Fibroblast of the conjunctiva (primary cell): ENCODE data around the gene SLC17A8.
"Not testable (repeated sequence)": the region's sequence is repeated elsewhere in the genome, so short reads cannot be mapped to it uniquely, and the experiment has no call there.

Source experiments
- DNase-seq: peaks from one replicate; pipeline ENCODE4 v3.0.0-alpha.2; 2010; ENCODE audit warnings: low read depth

The SLC17A8 gene

GRCh38 chr12:100427078-100427477 lies 70.2 kb downstream of the SLC17A8 start:
- peak; percentile 9 for DNase-seq

GRCh38 chr12:100430251-100430650 lies 73.4 kb downstream of the SLC17A8 start:
- DNase-seq = not testable (repeated sequence)

DNA sequence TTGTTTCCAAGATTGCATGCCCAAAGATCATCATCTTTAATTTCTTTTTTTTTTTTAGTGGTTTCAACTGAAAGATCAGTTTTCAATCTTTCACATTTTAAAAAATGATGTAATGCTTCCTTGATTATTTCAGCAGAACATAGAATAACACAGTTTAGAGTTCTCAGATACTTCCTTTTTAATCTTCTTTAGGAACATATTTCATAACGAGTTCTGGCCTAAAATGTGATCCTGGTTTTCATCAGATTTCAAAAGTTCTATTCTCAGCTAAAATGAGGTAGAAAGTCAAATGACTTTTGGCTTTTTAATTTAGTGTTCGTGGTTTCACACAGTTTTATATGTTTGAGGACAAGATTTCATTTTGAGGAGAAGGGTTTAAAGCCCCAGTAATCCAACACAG lies 76.8 kb downstream of the SLC17A8 start:
- DNase-seq = no peak

GRCh38 chr12:100434177-100434576 lies 77.3 kb downstream of the SLC17A8 start:
- no peak for DNase-seq

DNA sequence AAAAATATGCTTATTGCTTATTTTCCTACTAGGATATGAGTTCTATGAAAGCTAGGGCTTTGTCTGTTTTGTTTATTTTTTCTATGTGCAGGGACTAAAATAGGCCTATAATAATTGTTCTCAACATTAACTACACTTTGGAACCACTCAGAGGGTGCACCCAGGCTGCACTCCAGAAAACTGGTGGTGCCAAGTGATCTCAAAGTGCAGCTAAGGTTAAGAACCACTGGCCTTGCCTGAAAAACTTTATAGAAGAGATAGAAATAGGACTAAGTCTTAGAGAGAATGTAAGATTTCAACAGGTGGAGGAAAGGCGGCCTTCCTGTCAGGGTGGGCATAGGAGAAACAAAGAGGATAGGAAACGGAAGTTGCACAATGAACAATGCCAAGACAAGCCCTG lies 79.1 kb downstream of the SLC17A8 start:
- no peak for DNase-seq

DNA sequence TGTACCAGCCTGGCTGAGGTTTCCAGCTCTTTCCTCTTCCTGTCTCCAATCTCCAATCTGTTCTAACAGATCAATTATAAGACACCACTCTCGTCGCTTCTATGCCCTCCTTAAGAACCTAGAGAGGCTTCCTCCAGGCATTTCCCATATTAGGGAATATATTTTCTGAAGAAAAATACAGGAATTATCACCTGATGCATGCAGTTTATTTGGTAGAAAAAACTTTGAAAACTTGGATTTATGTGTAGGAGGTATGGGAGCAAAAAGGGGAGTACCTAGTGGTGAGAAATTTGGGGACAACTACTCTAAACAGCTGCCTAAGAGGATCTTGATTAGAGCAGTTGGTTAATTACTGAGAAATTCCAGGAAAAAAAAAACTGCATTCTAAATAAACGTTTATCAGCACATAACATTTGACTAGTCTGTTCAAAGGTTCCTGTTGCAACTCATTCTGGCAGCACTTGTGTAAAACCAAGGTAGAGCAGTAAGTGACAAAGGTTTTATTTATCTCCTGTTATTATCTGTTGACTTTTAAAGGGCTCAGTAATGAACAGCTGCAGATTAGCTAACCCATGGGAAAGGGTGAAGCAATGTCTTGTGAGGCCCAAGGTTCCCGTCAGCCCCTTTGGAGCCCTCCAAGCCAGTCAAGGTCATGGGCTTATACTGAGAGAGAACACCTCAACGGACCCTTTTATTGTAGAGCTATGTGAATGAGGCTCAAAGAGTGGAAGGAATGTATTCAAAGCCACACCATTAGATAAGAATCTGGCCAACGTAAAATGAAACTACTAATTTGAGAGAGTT lies 80.4 kb downstream of the SLC17A8 start:
- DNase-seq = no peak

- no peak for DNase-seq
Observed at GRCh38 chr12:100439797-100440196, 82.9 kb downstream of the SLC17A8 start.

DNA sequence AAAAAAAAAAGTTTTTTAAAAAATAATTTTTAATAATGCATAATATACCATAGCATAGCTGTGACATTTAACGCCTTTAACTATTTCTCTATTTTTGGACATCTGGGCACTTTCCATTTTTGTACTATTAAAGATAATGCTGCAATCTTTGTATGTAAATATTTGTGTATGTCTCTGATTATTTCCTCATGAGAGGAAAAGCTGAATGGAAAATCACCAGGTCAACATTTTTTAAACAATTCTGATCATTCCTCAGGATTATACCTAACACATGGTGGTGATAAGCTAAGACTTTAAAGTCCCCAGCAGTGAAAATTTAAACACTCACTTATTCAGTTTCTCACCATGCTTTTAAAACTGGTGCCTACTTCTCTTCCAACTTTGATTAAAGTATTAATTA lies 85.5 kb downstream of the SLC17A8 start:
- DNase-seq = no peak

- no peak for DNase-seq
Observed at GRCh38 chr12:100443434-100443833, 86.6 kb downstream of the SLC17A8 start.

DNA sequence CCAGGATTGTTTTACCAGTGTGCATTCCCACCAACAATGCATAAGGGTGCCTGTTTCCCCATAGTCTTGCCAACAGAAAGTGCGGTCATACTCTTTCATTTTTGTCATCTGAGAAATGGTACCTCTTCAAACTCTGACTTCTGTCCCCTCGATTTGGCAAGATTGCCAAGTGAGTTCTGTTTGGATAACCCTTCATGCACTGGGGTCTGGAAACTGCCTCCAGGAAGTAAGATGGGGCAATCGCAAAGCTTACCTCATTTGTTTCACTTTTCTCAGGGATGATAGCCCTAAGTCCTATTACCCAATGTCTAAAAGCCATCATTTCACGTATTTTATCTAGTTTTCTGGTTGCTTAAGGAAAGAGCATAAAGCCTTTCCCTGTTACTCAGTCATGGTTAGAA lies 88.2 kb downstream of the SLC17A8 start:
- no peak for DNase-seq

- no peak for DNase-seq
Observed at GRCh38 chr12:100447381-100447780, 90.5 kb downstream of the SLC17A8 start.

GRCh38 chr12:100448656-100449055 lies 91.8 kb downstream of the SLC17A8 start:
- DNase-seq = no peak

DNA sequence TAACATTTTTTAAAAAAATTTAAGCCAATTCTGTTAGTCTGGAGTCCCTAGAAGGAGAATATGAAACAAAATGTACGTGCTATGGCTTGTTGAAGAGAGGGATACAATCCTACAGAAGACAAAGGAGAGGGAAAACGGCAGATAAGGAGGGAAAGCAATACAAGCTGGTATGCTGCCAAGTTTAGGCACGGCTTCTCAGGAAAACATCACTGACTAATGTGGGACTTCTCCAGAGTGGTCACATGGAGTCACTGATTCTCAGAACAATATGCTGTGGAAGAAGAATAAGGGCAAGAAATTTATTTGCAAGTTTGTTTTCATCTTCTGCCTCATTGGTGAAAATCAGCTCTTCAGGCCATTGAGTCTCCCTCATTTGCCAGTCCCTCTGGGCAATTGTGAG lies 93.9 kb downstream of the SLC17A8 start:
- DNase-seq = no peak

- DNase-seq = no peak
Observed at GRCh38 chr12:100453951-100454350, 97.1 kb downstream of the SLC17A8 start.

- DNase-seq = no peak
Observed at GRCh38 chr12:100455896-100456295, 99.0 kb downstream of the SLC17A8 start.

- no peak for DNase-seq
Observed at GRCh38 chr12:100458191-100458590, 101.3 kb downstream of the SLC17A8 start.

- no peak for DNase-seq
Observed at GRCh38 chr12:100460702-100461101, 103.8 kb downstream of the SLC17A8 start.

- DNase-seq = no peak
Observed at GRCh38 chr12:100461330-100461973, 104.6 kb downstream of the SLC17A8 start.

GRCh38 chr12:100463661-100464060 lies 106.8 kb downstream of the SLC17A8 start:
- no peak for DNase-seq

- DNase-seq = no peak
Observed at GRCh38 chr12:100464529-100464928, 107.7 kb downstream of the SLC17A8 start.

DNA sequence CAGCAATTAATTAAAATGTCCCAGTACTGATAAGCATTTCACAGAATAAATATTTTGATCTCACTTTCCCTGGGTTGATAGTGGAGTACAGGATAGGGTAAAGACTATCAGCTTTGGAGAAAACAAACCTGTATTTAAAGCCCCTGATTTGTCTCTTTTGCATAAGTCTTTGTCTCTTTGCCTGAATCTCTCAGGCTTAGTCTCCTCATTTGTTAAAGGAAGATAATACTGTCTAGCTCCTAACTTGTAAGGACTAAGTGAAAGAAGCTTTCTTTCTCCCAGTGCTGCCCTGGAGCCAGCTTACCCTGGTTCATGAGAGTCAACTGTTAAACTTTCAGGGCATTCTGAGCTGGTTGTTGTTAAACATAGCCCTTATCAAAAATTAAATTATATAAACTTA lies 111.3 kb downstream of the SLC17A8 start:
- no peak for DNase-seq
